ENCODE measurements around the gene GTF2H2C.
"Not testable (repeated sequence)": the region's sequence is repeated elsewhere in the genome, so short reads cannot be mapped to it uniquely, and the experiment has no call there.

Gene GTF2H2C

GRCh38 chr5:69525490-69525889, 34.5 kb upstream of the GTF2H2C start:
- H3K4me3 ChIP-seq: no peak overlapping the region
- TF ChIP-seq CTCF (IDR thresholded peaks at IDR 0.05): no peak
- no peak overlapping the region for H3K27ac ChIP-seq
- DNase-seq (ENCODE audit: low spot score): no peak

GRCh38 chr5:69526660-69527059, 33.3 kb upstream of the GTF2H2C start:
- TF ChIP-seq CTCF (IDR thresholded peaks at IDR 0.05): no peak
- no peak overlapping the region for H3K27ac ChIP-seq
- DNase-seq (ENCODE audit: low spot score): no peak
- no peak overlapping the region for H3K4me3 ChIP-seq

- H3K27ac ChIP-seq: no peak overlapping the region
- TF ChIP-seq CTCF (IDR thresholded peaks at IDR 0.05): no peak
- DNase-seq (ENCODE audit: low spot score): no peak
These were observed 32.7 kb upstream of the GTF2H2C start for GRCh38 chr5:69527128-69527770.

GRCh38 chr5:69528035-69528434, 32.0 kb upstream of the GTF2H2C start:
- no peak overlapping the region for H3K27ac ChIP-seq
- no peak overlapping the region for H3K4me3 ChIP-seq
- DNase-seq (ENCODE audit: low spot score): no peak
- TF ChIP-seq CTCF (IDR thresholded peaks at IDR 0.05): no peak

More at GRCh38 chr5:69527128-69527770, 32.7 kb upstream of the GTF2H2C start:
- no peak overlapping the region for H3K4me3 ChIP-seq

- no peak for DNase-seq (ENCODE audit: low spot score)
- H3K27ac ChIP-seq: no peak overlapping the region
- H3K4me3 ChIP-seq: no peak overlapping the region
- TF ChIP-seq CTCF (IDR thresholded peaks at IDR 0.05): no peak
These were observed 31.4 kb upstream of the GTF2H2C start for GRCh38 chr5:69528609-69529008.

- no peak for DNase-seq (ENCODE audit: low spot score)
- no peak for TF ChIP-seq CTCF (IDR thresholded peaks at IDR 0.05)
- Histone ChIP-seq H3K4me3 (no peak overlapping the region), H3K27ac (no peak overlapping the region)
These were observed 29.2 kb upstream of the GTF2H2C start for GRCh38 chr5:69530561-69531405.

- Histone ChIP-seq H3K4me3 (no peak overlapping the region), H3K27ac (no peak overlapping the region)
- no peak for DNase-seq (ENCODE audit: low spot score)
- no peak for TF ChIP-seq CTCF (IDR thresholded peaks at IDR 0.05)
These were observed 28.6 kb upstream of the GTF2H2C start for GRCh38 chr5:69531406-69531801.

- H3K4me3 ChIP-seq; DNase-seq (ENCODE audit: low spot score); H3K27ac ChIP-seq: not testable (repeated sequence)
These were observed 22.1 kb upstream of the GTF2H2C start for GRCh38 chr5:69537911-69538310.

GRCh38 chr5:69538735-69539134, 21.3 kb upstream of the GTF2H2C start:
- not testable (repeated sequence) for H3K4me3 ChIP-seq; H3K27ac ChIP-seq; DNase-seq (ENCODE audit: low spot score)

GRCh38 chr5:69541347-69541746, 18.6 kb upstream of the GTF2H2C start:
- not testable (repeated sequence) for DNase-seq (ENCODE audit: low spot score); H3K27ac ChIP-seq; H3K4me3 ChIP-seq

Data from coronary artery (tissue), 2 donors.